GM23248 (cell line): ENCODE results near the gene SRP14. TPM values are rescaled to one million over a fixed set of nuclear protein-coding genes. Genes with fewer than 3 reads are reported as not detected.
"Not testable (repeated sequence)": the region's sequence is repeated elsewhere in the genome, so short reads cannot be mapped to it uniquely, and the experiment has no call there.

ENCODE experiments used
- DNase-seq: peaks from one replicate; pipeline ENCODE4 v3.0.0-alpha.2; 2015
- H2AFZ ChIP-seq: fragments of 200-600 bp; sonication (generic); 2 replicates; pipeline ENCODE4 v1.6.1; 2016; ENCODE audit warnings: antibody characterized with exemption
- H3F3A ChIP-seq: fragments of 200-600 bp; sonication (generic); 2 replicates; pipeline ENCODE4 v1.6.1; 2016; ENCODE audit warnings: mild to moderate bottlenecking, antibody characterized with exemption, mixed run types; ENCODE audit not compliant: insufficient read depth
- H3K27ac ChIP-seq: fragments of 200-600 bp; sonication (generic); 2 replicates; pipeline ENCODE4 v1.5.1; 2016; ENCODE audit warnings: mild to moderate bottlenecking
- H3K27me3 ChIP-seq: fragments of 200-600 bp; sonication (generic); replicated peaks from 2 replicates; pipeline ENCODE4 v1.6.1; 2016; ENCODE audit warnings: mild to moderate bottlenecking; ENCODE audit not compliant: insufficient read depth
- H3K36me3 ChIP-seq: fragments of 200-600 bp; sonication (generic); 2 replicates; pipeline ENCODE4 v1.6.1; 2016; ENCODE audit warnings: low read depth, mild to moderate bottlenecking
- H3K4me1 ChIP-seq: fragments of 200-600 bp; sonication (generic); 2 replicates; pipeline ENCODE4 v1.6.1; 2016; ENCODE audit warnings: mild to moderate bottlenecking; ENCODE audit not compliant: insufficient read depth
- H3K4me2 ChIP-seq: fragments of 200-600 bp; sonication (generic); one replicate; pipeline ENCODE4 v1.6.1; 2016; ENCODE audit warnings: mild to moderate bottlenecking; ENCODE audit not compliant: unreplicated experiment
- H3K4me3 ChIP-seq: fragments of 200-600 bp; sonication (generic); 2 replicates; pipeline ENCODE4 v1.5.1; 2016; ENCODE audit warnings: mild to moderate bottlenecking
- H3K79me2 ChIP-seq: fragments of 200-600 bp; sonication (generic); 2 replicates; pipeline ENCODE4 v1.6.1; 2016; ENCODE audit warnings: mild to moderate bottlenecking; ENCODE audit not compliant: insufficient read depth
- H3K9ac ChIP-seq: fragments of 200-600 bp; sonication (generic); 2 replicates; pipeline ENCODE4 v1.6.1; 2016; ENCODE audit warnings: mild to moderate bottlenecking
- H3K9me2 ChIP-seq: fragments of 200-600 bp; sonication (generic); 2 replicates; pipeline ENCODE4 v1.6.1; 2016; ENCODE audit warnings: mixed run types, mild to moderate bottlenecking, moderate library complexity; ENCODE audit not compliant: insufficient read depth
- H3K9me3 ChIP-seq: fragments of 200-600 bp; sonication (generic); one replicate; pipeline ENCODE4 v1.6.1; 2017; ENCODE audit warnings: low read depth
- H4K20me1 ChIP-seq: fragments of 200-600 bp; sonication (generic); 2 replicates; pipeline ENCODE4 v1.6.0; 2016; ENCODE audit not compliant: insufficient read depth
- EZH2 ChIP-seq: fragments of 200-600 bp; sonication (generic); IDR thresholded peaks from 2 replicates; pipeline ENCODE4 v1.6.1; 2018; ENCODE audit warnings: antibody characterized with exemption, mild to moderate bottlenecking; ENCODE audit not compliant: insufficient read depth, poor library complexity, severe bottlenecking
- EZH2phosphoT487 ChIP-seq: fragments of 200-600 bp; sonication (generic); IDR thresholded peaks from 2 replicates; pipeline ENCODE4 v1.6.1; 2018; ENCODE audit warnings: antibody characterized with exemption, moderate library complexity, mild to moderate bottlenecking, low read depth; ENCODE audit not compliant: insufficient read depth
- WGBS, 2 experiments: methylation state at CpG; one replicate each; pipeline ENCODE4 v1.1.6; 2015 to 2017; ENCODE audit warnings: low lambda C conversion rate in 2 of 2, low coverage in 1 of 2; ENCODE audit errors: missing lambda C conversion rate in 2 of 2; 5-methylcytosine and 5-hydroxymethylcytosine counted together
- in situ Hi-C: fragments of 300-500 bp; cut with MboI; formaldehyde crosslinking; loops from 2 replicates; pipeline ENCODE4 v1.15.0; 2020
- polyA plus RNA-seq: library from polyadenylated mRNA; unstranded; fragments of >200 nt; fragmentation: Nextera tagmentation; extraction: Ambion mirVana; gene quantifications from 2 replicates; pipeline ENCODE4 v1.2.1, GENCODE V29; 2016
- total RNA-seq: library from RNA; depleted of rRNA; stranded (reverse); fragments of >200 nt; shearing (Covaris generic); gene quantifications from 2 replicates; pipeline ENCODE4 v1.2.3, GENCODE V29; 2014

Gene SRP14
- total and polyA plus RNA-seq, 2 experiments from 2014 or later = 282 to 796 TPM

- no peaks in the 10 kb centered on the region for H3K79me2 ChIP-seq
- DNase-seq = peak; percentile 33
- no peak overlapping the region for H3K4me3 ChIP-seq
- H3K9me3 ChIP-seq = no peaks in the 10 kb centered on the region
- no peaks in the 10 kb centered on the region for H3K36me3 ChIP-seq
- no peaks in the 10 kb centered on the region for H4K20me1 ChIP-seq
- no peak overlapping the region for H3K27ac ChIP-seq
- H3K4me1 ChIP-seq = peaks cover 18% of the 10 kb centered on the region
- H3K9me2 ChIP-seq = no peaks in the 10 kb centered on the region
- no peak overlapping the region for H3K9ac ChIP-seq
- H2AFZ ChIP-seq = peak overlapping the region; percentile 98
- peak overlapping the region; percentile 91 for H3K4me2 ChIP-seq
- TF ChIP-seq EZH2phosphoT487 (no peak), EZH2 (no peak)
- WGBS, 2 experiments = 59 to 61% methylated on average over 5 of the region's 5 CpGs
- in situ Hi-C loops = no loop called here
- no peaks in the 10 kb centered on the region for H3K27me3 ChIP-seq
- H3F3A ChIP-seq = peaks cover 4% of the 10 kb centered on the region; the same call in 1 of the 2 replicates
Observed at GRCh38 chr15:40080847-40081246, 41.9 kb upstream of the SRP14 start.

- Histone ChIP-seq H3K9me3 (no peaks in the 10 kb centered on the region), H3K9ac (no peak overlapping the region), H3K36me3 (no peaks in the 10 kb centered on the region), H3K79me2 (no peaks in the 10 kb centered on the region), H3K4me2 (no peak overlapping the region), H3F3A (peaks cover 4% of the 10 kb centered on the region; the same call in 1 of the 2 replicates), H4K20me1 (no peaks in the 10 kb centered on the region), H2AFZ (no peak overlapping the region), H3K27me3 (no peaks in the 10 kb centered on the region), H3K4me3 (no peak overlapping the region), H3K27ac (no peak overlapping the region), H3K9me2 (no peaks in the 10 kb centered on the region), H3K4me1 (peaks cover 18% of the 10 kb centered on the region)
- in situ Hi-C loops = no loop called here
- WGBS, 2 experiments = 94 to 100% methylated on average over 1 of the region's 1 CpG
- DNase-seq = no peak
- TF ChIP-seq EZH2 (no peak), EZH2phosphoT487 (no peak)
Observed at GRCh38 chr15:40080104-40080503, 41.1 kb upstream of the SRP14 start.

- Histone ChIP-seq H3K4me1 (peaks cover 18% of the 10 kb centered on the region), H3K9me3 (no peaks in the 10 kb centered on the region), H3K4me2 (no peak overlapping the region), H3K9me2 (no peaks in the 10 kb centered on the region), H3K36me3 (no peaks in the 10 kb centered on the region), H3K79me2 (no peaks in the 10 kb centered on the region), H2AFZ (no peak overlapping the region), H3K4me3 (no peak overlapping the region), H3F3A (peaks cover 4% of the 10 kb centered on the region; the same call in 1 of the 2 replicates), H3K27ac (no peak overlapping the region), H4K20me1 (no peaks in the 10 kb centered on the region), H3K27me3 (no peaks in the 10 kb centered on the region), H3K9ac (no peak overlapping the region)
- 95 to 96% methylated on average over 6 of the region's 6 CpGs for WGBS, 2 experiments
- in situ Hi-C loops = no loop called here
- no peak for DNase-seq
- TF ChIP-seq EZH2phosphoT487 (no peak), EZH2 (no peak)
Observed at GRCh38 chr15:40079456-40079855, 40.5 kb upstream of the SRP14 start.

- 70 to 73% methylated on average over 18 of the region's 18 CpGs for WGBS, 2 experiments
- in situ Hi-C loops = no loop called here
- Histone ChIP-seq H3K36me3 (no peaks in the 10 kb centered on the region), H3K9me3 (no peaks in the 10 kb centered on the region), H2AFZ (no peak overlapping the region), H3K9me2 (no peaks in the 10 kb centered on the region), H3K4me3 (no peak overlapping the region), H3K4me2 (no peak overlapping the region), H4K20me1 (no peaks in the 10 kb centered on the region), H3K27me3 (no peaks in the 10 kb centered on the region), H3K4me1 (no peaks in the 10 kb centered on the region), H3K9ac (no peak overlapping the region), H3K27ac (no peak overlapping the region), H3F3A (peaks cover 3% of the 10 kb centered on the region; the same call in 1 of the 2 replicates), H3K79me2 (no peaks in the 10 kb centered on the region)
- no peak for DNase-seq
- no peak for TF ChIP-seq EZH2
- no peak for TF ChIP-seq EZH2phosphoT487
Observed at GRCh38 chr15:40075298-40076044, 36.5 kb upstream of the SRP14 start.

- H3K4me2 ChIP-seq, H3K36me3 ChIP-seq, H3K9ac ChIP-seq, DNase-seq, H3F3A ChIP-seq, in situ Hi-C loops, H2AFZ ChIP-seq, H3K9me2 ChIP-seq, H3K27ac ChIP-seq, H3K79me2 ChIP-seq, H4K20me1 ChIP-seq, H3K9me3 ChIP-seq, H3K4me3 ChIP-seq, H3K4me1 ChIP-seq, H3K27me3 ChIP-seq: not testable (repeated sequence)
- 89 to 94% methylated on average over 8 to 23 of the region's 27 CpGs for WGBS, 2 experiments
Observed at GRCh38 chr15:40074656-40075055, 35.7 kb upstream of the SRP14 start.

GRCh38 chr15:40073716-40074490, 34.9 kb upstream of the SRP14 start:
- DNase-seq, H2AFZ ChIP-seq, in situ Hi-C loops, H3K4me3 ChIP-seq, H3K9me2 ChIP-seq, H3K4me1 ChIP-seq, H3K27ac ChIP-seq, H3K36me3 ChIP-seq, H3K79me2 ChIP-seq, H3F3A ChIP-seq, H3K27me3 ChIP-seq, H3K4me2 ChIP-seq, H3K9me3 ChIP-seq, H4K20me1 ChIP-seq, H3K9ac ChIP-seq: not testable (repeated sequence)
- 95 to 97% methylated on average over 28 to 33 of the region's 34 CpGs for WGBS, 2 experiments
